T follicular helper cell (primary cell): ENCODE measurements around the gene SNED1.

Source experiments
- DNase-seq: peaks from one replicate; pipeline ENCODE4 v3.0.0-alpha.2; 2020; ENCODE audit warnings: low read depth

Gene SNED1

DNA sequence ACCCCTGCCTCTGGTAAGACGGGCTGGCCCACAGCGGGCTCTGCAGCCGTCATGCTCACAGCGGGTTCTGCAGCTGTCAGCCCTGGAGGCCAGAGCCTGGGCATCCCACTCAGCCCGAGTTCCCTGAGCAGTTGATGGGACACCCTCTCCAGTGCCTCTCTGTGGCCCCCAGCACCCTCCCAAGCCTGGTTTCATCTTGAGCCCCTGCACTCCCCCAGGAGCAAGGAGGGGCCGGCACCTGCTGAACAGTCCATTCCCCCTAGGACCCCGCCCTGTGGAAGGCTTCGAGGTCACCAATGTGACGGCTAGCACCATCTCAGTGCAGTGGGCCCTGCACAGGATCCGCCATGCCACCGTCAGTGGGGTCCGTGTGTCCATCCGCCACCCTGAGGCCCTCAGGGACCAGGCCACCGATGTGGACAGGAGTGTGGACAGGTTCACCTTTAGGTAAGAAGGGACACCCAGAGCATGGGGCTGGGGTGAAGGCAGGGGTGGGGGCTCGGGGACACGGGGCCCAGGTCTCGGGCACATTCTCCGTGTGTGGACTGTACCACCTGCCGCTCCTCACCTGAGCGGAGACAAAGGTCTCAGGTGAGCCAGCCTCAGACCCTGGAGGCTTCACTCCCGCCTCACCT lies 69.2 kb downstream of the SNED1 start:
- DNase-seq: no peak

DNA sequence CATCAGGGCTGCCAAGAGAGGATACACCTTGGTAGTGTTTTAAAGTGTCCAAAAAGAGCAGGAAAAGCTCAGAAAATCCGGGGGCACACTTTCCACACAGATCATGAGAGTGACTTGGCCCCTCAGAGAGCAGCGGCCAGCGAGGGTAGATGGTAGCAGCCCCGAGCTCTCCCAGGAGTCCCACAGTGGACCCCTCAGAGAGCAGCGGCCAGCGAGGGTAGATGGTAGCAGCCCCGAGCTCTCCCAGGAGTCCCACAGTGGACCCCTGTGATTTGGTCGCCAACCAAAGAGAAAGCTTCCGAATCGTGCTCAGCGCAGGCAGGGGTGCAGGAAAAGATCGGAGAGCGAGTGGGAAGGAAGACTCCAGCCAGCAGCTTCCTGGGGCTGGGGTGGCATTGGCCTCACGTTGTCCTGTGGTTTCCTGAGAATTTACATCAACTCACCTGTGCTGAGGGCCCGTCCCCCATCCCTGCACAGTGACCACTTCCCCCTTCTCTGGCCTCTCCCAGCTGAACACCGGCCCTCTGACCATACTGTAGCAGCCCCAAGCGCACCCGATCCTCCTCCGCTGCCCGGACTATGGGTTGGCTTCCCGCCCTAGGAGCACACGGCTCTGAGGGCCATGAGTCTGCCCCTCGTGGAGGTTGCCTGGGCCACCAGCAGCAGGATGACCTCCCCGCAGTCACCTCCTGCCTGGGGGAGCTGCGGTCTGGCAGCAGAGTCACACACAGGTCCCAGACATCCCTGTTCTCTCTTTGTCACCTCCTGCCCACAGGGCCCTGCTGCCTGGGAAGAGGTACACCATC lies 69.9 kb downstream of the SNED1 start:
- DNase-seq: no peak

DNA sequence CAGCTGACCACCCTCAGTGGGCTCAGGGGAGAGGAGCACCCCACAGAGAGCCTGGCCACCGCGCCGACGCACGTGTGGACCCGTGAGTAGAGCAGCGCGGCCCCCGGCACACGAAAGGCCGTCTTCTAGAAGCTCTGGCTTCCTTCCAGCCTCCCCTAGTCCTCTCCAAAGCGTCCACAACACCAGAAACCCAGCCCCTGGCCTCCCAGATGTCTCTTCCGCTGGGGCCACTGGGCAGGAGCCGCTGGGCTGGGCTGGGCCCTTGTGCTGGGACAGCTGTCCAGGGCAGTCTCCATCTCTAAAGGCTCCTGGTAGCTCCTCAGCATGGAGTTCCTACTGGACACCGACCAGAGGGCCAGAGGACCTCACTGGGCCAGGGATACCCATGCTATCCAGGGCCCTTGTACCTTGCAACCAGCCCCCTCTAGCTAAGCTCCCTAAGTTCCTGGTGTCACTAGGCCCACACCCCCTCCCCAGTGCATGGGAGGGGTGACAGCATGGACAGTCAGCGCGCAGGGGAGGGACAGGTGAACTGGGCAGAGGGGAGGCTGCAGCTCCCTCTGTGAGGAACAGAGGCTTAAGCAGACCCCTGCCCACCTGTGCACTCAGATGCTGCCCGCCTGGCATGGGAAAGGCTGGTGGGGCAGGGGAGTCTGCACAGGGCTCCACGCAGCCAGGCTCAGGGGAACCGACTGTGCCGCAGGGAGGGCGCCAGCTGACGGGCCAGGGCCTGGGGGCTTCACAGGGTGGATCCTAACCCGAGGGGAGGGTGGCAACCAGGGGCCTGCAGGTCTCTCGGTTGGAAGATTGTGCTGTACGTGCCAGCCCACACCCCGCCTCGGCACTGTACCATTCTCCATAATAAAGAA lies 70.8 kb downstream of the SNED1 start:
- no peak for DNase-seq

DNA sequence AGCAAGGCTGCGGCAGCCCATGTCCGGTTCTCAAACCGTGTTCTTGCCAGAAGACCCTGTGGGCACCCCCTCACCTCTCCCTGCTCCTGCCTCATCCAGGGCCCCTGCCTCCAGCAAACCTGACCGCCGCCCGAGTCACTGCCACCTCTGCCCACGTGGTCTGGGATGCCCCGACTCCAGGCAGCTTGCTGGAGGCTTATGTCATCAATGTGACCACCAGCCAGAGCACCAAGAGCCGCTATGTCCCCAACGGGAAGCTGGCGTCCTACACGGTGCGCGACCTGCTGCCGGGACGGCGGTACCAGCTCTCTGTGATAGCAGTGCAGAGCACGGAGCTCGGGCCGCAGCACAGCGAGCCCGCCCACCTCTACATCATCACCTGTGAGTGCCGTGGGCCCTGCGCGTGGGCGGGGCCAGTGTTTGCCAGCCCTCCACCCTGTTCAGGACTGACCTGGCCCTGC lies 71.4 kb downstream of the SNED1 start:
- no peak for DNase-seq

DNA sequence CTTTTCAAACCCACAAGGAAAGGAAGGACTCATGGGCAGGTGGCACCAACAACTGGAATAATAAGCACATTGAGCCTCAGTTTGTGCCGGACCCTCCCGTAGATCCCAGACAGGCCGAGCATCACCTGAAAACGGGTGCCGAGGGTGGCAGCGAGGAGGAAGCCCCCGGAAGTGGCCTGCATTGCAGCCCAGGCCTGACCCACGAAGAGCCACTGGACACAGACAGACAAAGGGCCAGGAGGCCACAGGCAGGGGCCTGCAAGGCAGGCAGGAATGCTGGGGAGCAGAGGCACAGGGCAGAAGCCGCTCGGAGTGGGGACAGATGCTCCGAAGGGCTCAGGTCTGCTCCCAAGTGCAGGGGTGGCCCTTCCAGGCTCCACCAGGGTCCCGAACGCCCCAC lies 71.9 kb downstream of the SNED1 start:
- DNase-seq: no peak

DNA sequence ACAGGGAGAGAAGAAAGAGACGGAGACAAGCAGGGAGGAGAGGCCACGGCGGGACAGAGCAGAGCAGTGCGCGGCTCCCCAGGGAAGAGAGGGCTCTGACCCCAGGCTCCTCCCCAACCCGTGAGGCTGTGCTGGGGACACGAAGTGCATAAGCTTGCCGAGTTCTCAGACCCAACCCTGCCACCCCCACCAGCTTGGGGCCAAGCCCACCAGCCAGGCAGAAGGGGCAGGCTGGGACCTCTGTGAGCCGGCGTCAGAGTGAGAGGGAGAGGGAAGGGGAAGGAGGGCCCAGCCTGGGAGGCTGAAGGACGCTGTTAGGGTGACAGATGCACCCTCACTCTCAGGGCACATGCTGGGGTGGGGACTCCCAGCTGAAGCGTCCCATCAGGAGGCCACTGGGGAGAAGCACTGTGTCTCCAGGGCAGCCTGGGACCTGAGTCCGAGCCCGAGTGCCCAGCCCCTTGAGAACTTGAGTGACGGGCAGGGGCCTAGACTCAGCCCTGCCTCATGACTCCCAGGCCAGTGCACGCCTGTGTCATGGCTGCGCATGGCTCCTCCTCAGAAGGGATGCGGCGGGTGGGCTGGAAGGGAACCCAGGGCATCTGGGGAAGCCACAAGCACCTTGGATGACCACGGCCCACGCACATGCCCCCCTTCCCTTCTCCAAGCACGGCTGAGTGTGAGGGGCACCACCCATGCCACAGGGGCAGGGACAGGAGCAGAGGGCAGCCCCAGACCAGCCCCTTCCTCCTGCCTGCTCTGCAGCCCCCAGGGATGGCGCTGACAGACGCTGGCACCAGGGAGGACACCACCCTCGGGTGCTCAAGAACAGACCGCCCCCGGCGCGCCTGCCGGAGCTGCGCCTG lies 72.6 kb downstream of the SNED1 start:
- no peak for DNase-seq

DNA sequence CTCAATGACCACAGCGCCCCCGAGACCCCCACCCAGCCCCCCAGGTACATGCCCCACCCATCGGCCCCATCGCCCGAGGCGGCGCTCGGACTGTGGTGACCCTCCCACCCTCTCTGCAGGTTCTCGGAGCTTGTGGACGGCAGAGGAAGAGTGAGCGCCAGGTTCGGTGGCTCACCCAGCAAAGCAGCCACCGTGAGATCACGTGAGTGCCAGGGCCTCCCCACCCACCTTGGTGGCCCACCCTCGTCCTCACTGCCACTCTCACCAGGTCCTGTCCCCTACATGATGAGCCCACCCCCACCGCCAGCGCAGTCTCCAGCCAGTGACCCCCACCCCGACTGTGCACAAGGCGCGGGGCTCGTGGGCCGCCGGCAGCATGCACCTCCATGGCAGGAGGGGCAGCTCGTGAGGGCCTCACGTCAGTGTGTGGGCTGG lies 73.3 kb downstream of the SNED1 start:
- no peak for DNase-seq

DNA sequence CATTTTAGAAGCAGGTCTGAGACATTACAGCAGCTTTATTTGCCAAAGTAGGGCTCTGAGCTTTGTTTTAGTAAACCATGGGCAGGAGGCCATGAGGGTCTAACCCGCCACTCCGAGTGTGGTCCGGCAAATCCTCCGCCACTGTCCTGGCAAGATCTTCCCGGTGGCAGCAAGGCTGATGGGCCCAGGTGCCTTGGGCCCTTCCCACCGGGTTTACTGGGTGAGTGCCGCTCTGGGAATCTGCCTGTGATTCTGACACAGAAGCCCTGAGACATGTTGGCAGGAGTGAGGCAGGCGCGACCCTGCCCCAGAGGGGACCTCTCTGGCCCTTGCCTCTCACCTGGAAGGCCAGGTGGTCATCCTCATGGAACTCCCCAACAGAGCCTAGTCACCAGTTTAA lies 73.7 kb downstream of the SNED1 start:
- no peak for DNase-seq

DNA sequence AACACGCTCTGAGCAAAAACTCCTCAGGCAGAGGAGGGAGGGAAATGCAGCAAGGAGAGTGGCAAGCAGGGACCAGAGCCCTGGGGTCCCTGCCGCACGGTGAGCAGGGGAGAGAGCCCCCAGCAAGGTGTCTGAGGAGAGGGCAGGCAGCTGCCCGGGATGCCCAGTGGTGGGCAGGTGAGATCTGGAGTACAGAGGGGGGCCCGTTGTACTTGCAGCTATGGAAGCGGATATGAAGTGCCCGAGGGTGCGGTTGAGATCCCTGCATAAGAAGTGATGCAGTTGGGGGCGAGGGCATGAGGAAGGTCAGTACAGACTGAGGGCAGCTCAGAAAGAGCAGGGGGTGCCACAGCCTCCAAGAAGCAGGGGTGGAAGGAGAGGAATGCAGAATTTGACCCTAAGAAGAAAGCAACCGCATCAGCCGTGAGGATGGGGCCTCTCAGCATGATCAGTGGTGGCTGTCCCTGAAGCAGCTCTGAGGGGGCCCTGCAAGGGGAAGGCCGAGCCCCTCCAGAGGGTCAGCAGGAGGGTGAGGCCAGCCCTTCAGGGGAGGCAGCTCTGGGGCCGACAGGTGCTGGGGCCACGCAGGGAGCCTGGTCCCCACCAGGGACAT lies 74.2 kb downstream of the SNED1 start:
- DNase-seq: no peak

DNA sequence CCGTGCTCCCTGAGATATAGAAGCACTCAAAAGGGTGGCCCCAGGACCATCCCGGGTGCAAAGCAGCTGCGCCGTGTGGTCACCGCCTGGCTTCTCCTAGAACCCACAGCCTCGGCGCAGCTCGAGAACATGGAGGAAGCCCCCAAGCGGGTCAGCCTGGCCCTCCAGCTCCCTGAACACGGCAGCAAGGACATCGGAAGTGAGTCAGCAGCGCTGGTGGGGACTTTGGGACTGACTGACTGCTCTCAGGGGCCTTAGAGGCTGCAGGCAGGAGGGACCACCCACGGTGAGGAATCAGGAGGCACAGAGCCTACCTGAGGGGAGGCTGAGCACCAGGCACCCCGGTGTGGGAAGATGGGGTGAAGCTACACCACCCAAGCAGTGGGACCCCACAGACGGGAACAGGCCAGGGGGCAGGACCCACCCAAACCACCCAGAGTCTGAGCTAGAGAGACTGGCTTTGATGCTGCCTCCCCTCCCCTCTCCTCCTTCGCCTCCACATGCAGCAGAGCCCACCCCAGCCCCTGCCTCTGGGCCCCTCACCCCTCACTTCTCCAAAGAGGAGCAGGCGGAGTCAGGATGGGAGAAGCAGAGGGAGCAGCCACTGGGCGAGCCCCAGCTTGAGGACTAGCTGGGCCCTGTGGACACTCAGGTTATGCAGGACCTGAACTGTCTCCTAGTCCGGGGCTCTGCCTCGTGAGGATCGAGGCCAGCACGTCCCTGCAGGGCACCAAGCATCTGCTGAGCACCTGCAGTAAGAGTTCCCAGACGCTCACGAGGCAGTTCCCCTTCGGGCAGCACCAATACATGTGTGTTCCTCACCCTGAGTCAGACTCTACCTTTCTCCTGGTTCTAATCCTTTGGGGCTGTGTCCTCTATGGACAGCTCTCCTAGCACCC lies 75.0 kb downstream of the SNED1 start:
- no peak for DNase-seq

DNA sequence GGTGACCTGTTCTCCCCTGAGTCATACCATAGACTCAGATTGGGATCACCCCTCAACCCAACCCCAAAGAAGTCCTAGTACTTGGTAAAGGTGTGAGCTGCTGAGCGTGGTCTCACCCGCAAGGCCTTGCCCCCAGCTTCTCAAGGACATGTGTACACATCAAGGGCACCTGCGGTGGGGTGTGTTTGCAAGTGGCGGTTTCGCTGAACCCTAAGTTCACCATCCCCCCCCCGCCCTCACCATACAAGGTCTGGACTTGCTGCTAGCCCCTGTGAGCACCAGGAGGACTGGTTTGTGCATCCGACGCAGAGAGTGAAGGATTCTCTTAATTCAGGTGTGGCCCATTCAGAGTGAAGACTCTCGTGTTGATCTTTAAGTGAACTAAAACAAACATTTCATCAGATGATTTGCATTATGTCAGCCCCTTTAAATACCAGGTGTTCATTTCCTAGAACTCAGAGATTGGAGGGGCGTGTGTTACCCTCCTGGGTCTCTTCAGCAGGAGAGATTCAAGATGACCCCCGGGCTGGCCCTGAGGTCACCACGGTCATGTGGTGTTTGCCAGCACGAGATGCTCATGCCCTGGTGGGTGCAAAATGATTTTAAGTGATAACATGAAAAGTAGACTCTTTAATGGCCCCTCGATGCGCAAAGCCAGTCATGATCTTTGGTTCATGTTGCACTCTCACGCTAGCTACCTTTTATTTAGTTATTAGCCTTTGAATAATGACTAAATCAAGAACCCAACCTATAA lies 75.8 kb downstream of the SNED1 start:
- no peak for DNase-seq

DNA sequence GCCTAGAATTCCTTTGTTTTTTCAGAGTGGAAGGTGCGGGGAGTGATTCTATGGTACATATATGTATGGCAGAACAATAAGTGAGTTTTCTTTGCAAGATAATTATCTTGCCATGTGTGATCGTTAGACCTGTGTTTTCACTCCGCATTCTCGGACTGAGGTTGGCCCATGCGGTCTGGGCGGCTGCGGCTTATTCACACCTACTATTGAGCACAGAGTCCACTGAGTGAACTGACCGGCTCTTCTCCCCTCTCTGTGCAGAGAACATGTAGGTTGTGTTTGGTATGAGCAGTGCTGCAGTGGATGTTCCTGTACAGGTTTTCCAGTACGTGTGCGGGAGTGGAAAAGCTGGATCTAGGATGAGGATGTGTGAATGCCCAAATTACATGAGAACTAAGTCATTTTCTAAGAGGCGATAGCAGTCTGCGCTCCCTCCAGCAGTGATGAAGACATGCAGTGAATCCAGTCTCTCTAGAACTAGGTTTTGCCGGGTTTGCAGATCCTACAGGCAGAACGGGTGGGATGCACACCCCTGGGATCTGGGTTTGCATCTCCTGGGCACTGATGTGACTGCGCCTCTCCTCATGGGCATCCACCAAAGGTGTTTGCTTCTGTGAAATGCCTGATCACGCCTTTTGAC lies 76.6 kb downstream of the SNED1 start:
- no peak for DNase-seq

DNA sequence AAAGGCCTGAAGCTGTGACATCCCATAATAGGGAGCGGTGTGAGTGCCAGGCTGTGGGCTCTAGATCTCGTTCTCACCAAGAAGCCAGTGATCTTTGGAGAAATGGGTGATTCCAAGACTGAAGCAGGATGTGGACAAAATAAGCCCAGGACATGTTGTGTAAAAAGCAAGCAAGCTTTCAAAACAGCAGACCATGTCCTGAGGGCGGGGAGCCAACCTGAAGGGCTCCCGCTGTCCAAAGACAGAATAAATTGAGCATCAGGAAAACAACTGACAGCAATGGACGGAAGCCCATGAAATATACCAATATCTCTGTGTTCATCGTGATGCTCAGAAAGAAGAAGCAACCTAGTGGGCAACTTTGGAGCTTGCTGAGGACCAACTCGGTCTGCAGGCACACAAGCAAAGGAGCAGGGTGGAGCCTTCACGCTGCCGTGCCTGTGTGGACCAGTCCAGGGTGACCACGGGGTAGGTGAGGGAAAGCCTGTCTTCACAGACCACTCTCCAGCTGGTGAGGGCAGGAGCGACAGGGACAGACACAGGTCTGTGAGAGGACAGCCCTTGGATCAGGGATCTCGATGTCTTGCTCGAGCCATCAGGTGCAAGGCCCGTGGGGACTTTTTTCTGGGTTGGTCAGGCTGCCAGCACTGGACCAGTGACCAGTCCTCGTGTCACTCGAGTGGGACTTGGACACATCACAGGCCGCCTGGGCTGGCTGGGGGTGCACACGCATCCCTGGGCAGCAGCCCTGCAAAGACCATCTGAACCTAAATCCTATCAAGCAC lies 82.2 kb downstream of the SNED1 start:
- no peak for DNase-seq

DNA sequence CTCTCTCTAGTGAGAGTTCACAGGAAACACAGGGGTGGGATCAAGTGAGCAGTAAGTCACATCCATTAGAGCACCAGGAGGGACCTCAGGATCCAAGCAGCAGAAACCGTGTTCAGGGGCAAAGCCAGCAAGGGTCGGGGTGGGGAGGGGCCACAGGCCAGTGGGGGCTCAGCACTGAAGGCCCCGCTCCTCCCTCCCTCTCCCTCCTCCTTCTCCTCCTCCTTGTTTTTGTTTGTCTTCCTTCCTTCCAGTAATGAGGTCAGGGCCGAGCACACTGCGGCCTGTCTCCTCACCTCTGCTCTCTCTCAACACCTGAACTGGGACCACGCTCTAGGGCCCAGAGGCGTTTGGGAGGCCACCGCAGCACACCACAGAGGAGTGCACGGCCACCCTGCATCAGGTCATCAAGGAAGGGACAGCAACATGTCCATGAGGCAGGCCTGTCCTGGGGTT lies 82.8 kb downstream of the SNED1 start:
- DNase-seq: no peak

DNA sequence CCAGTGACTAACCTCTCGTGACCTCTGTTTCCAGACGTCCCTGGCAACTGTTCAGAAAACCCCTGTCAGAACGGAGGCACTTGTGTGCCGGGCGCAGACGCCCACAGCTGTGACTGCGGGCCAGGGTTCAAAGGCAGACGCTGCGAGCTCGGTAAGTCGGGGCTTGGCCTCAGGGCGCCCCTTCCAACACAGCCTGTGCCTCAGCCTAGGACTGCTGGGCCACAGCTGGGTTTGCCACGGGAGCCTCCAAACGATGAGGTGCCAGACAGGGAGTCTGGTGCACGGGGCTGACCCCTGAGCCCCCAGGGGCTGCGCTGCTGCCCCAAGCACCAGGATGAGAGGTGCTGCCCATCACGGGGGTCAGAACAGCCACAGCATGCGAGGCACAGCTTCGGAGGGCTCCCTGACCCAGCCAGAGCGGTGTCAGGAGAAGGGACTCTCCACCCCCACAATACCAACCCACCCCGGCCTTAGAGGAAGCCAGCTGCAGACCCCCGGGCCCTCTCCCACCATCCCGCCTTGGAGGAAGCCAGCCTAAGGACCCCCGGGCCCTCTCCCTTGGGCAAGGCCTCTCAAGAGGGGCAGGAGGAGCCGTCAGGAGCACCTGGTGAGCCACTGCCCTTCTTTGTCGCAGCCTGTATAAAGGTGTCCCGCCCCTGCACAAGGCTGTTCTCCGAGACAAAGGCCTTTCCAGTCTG lies 83.4 kb downstream of the SNED1 start:
- DNase-seq: no peak

DNA sequence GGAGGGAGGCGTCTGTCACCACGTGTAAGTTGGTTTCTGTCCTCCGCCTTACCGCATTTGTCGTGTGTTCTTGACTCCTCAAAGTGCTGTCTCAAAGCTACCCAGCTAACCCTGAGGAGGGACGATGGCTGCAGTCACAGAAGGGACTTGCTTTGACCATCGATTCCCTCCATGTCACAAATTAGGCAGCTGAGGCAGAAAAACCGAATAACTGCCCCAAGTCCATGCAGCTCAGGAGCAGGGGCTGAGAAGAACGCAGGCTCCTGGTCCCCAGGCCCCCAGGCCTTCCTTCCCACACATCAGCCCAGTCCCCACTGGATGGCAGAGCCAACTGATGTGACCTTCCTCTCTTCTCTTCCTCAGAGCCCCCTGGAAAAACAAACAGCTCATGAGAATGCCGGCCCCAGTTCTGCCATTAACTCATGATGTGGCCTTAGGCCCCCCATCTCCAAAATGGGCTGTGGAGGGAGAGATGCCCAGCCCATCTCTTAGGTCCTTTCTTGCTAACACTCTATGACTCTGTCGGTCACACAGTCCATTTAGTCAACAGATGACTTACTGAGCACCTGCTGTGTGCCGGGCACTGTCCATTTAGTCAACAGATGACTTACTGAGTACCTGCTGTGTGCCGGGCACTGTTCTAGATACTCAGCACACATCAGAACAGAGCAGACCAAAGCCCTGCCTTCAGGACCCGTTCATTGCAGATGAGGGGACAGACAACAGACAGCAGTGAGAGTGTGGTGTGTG lies 84.1 kb downstream of the SNED1 start:
- no peak for DNase-seq

DNA sequence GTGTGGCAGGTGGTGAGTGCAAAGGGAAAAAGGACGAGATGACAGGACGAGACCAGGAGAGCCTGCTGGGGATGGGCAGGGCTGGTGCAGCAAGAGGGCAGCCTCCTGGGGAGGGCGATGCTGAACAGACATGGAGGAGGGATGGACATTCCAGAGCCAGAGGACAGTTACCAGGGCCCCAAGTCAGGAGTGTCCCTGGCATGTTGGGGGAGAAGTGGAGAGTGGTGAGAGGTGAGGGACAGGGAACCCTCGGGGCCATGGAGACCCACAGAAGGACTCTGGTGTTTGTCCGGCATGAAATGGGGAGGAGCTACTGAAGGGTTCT lies 84.6 kb downstream of the SNED1 start:
- DNase-seq: no peak
